K562 (cell line): Measurements from ENCODE around the gene BATF. TPM values are rescaled to one million over a fixed set of nuclear protein-coding genes. Genes with fewer than 3 reads are reported as not detected.

ENCODE experiments used
- ATAC-seq: fragments of 200-7000 bp; cut with Tn5 transposase; 3 replicates; pipeline ENCODE4 v1.9.1; 2020; ENCODE audit warnings: moderate library complexity
- BruUV-seq: library from RNA; stranded (reverse); fragments of 400-500 nt; replicated peaks from 2 replicates; lab custom pipeline; 2021; lab: Mats Ljungman, UMichigan
- CTCF ChIA-PET: fragments of 300-600 bp; formaldehyde crosslinking; extraction: SDS; loops from one replicate; lab custom pipeline; 2021; ENCODE audit warnings: low intra/inter-chr PET ratio; lab: Yijun Ruan, JAX
- POLR2A ChIA-PET: fragments of 300-600, 350-650 bp; sonication (Branson Sonifier 250); formaldehyde crosslinking; extraction: SDS; loops from one replicate; lab custom pipeline; 2021; ENCODE audit warnings: antibody characterized with exemption, inconsistent platforms; lab: Yijun Ruan, JAX
- DNase-seq, 4 experiments: peaks; one replicate each; pipeline versions ENCODE4 v3.0.0 to v3.0.0-alpha.2; 2011 to 2018; ENCODE audit warnings: low spot score in 3 of 4, mixed read lengths in 3 of 4; ENCODE audit errors: extremely low read depth in 1 of 4
- FAIRE-seq: peaks from 2 replicates; lab custom pipeline; 2011; peaks lifted over from hg19 to GRCh38; lab: Jason Lieb, UNC
- H2AFZ ChIP-seq: 2 replicates; pipeline ENCODE4 v1.6.0; 2011; ENCODE audit warnings: low read depth, low read length, control low read depth, inconsistent platforms
- H3K27ac ChIP-seq: fragments of 200-600 bp; 3 replicates; pipeline ENCODE4 v1.8.0; 2011; ENCODE audit warnings: low read depth, mild to moderate bottlenecking, control low read depth, inconsistent platforms, low read length, moderate library complexity, mixed read lengths; ENCODE audit errors: extremely low read depth
- H3K27me3 ChIP-seq, 2 experiments: fragments of 300-600 bp in 1 of 2; 2 replicates in 1 of 2; 3 replicates in 1 of 2; pipeline versions ENCODE4 v1.6.0 to v1.8.0; 2011; ENCODE audit warnings: inconsistent platforms in 2 of 2, low read length in 2 of 2, mild to moderate bottlenecking in 1 of 2, mixed read lengths in 1 of 2, moderate library complexity in 1 of 2; ENCODE audit not compliant: control insufficient read depth in 2 of 2, insufficient read depth in 2 of 2
- H3K36me3 ChIP-seq: fragments of 300-600 bp; 3 replicates; pipeline ENCODE4 v1.8.0; 2011; ENCODE audit warnings: mild to moderate bottlenecking, low read length, inconsistent platforms; ENCODE audit not compliant: control insufficient read depth, insufficient read depth
- H3K4me1 ChIP-seq, 2 experiments: fragments of 200-600 bp in 1 of 2; replicated peaks in 1 of 2; 2 replicates in 1 of 2; 3 replicates in 1 of 2; pipeline versions ENCODE4 v1.5.1 to v1.8.0; 2011; ENCODE audit warnings: inconsistent platforms in 2 of 2, low read length in 2 of 2, mild to moderate bottlenecking in 1 of 2, mixed read lengths in 1 of 2, moderate library complexity in 1 of 2; ENCODE audit not compliant: control insufficient read depth in 2 of 2, insufficient read depth in 2 of 2
- H3K4me2 ChIP-seq: 2 replicates; pipeline ENCODE4 v1.6.1; 2011; ENCODE audit warnings: low read length, control low read depth, inconsistent platforms, mixed read lengths; ENCODE audit not compliant: insufficient read depth
- H3K4me3 ChIP-seq: fragments of 200-600 bp; sonication (generic), shearing (Covaris generic); 2 replicates; pipeline ENCODE4 v1.5.1; 2016; ENCODE audit warnings: control low read depth, inconsistent platforms
- H3K79me2 ChIP-seq: fragments of 200-600 bp; 3 replicates; pipeline ENCODE4 v1.8.0; 2011; ENCODE audit warnings: low read length, inconsistent platforms; ENCODE audit not compliant: control insufficient read depth, insufficient read depth
- H3K9ac ChIP-seq, 2 experiments: 2 replicates each; pipeline versions ENCODE4 v1.6.0 to v1.6.1; 2011; ENCODE audit warnings: low read depth in 2 of 2, low read length in 2 of 2, control low read depth in 1 of 2, inconsistent platforms in 1 of 2, mild to moderate bottlenecking in 1 of 2, mixed read lengths in 1 of 2; ENCODE audit not compliant: insufficient read depth in 1 of 2
- H3K9me1 ChIP-seq: one replicate; pipeline ENCODE4 v1.6.0; 2011; ENCODE audit warnings: inconsistent platforms, mild to moderate bottlenecking, low read length, moderate library complexity; ENCODE audit not compliant: control insufficient read depth, insufficient read depth
- H3K9me3 ChIP-seq: replicated peaks from 2 replicates; pipeline ENCODE4 v1.5.1; 2011; ENCODE audit warnings: low read depth, low read length, inconsistent platforms; ENCODE audit not compliant: control insufficient read depth, insufficient read depth
- H4K20me1 ChIP-seq: replicated peaks from 2 replicates; pipeline ENCODE4 v1.6.1; 2011; ENCODE audit warnings: low read length, inconsistent platforms, mixed read lengths; ENCODE audit not compliant: control insufficient read depth, insufficient read depth
- CREB1 ChIP-seq, 2 experiments: sonication (generic) in 1 of 2; formaldehyde crosslinking in 1 of 2; IDR thresholded peaks; 2 replicates each; pipeline versions ENCODE4 v1.6.1 to v1.8.0; 2012 to 2022; ENCODE audit warnings: inconsistent platforms in 1 of 2, mild to moderate bottlenecking in 1 of 2, missing genetic modification reagents in 1 of 2, moderate library complexity in 1 of 2
- EHMT2 ChIP-seq: fragments of 450-650 bp; IDR thresholded peaks from 2 replicates; pipeline ENCODE4 v1.6.1; 2018; ENCODE audit warnings: antibody characterized with exemption
- GABPB1 ChIP-seq: sonication (generic); formaldehyde crosslinking; IDR thresholded peaks from 2 replicates; pipeline ENCODE4 v1.8.0; 2022; ENCODE audit warnings: mild to moderate bottlenecking, missing genetic modification reagents
- KAT7 ChIP-seq: sonication (generic); formaldehyde crosslinking; IDR thresholded peaks from 2 replicates; pipeline ENCODE4 v1.8.0; 2022; ENCODE audit warnings: missing genetic modification reagents, mild to moderate bottlenecking, borderline replicate concordance
- KLF1 ChIP-seq: fragments of 450-650 bp; IDR thresholded peaks from 2 replicates; pipeline ENCODE4 v1.6.1; 2016; ENCODE audit warnings: missing genetic modification characterization, missing compliant biosample characterization
- MTA3 ChIP-seq: fragments of 450-650 bp; formaldehyde crosslinking; IDR thresholded peaks from 2 replicates; pipeline ENCODE4 v1.6.1; 2017; ENCODE audit warnings: mild to moderate bottlenecking, borderline replicate concordance
- SOX6 ChIP-seq: fragments of 450-650 bp; IDR thresholded peaks from 2 replicates; pipeline ENCODE4 v1.6.1; 2014; ENCODE audit warnings: mild to moderate bottlenecking
- ZNF384 ChIP-seq: IDR thresholded peaks from 2 replicates; pipeline ENCODE4 v1.6.1; 2012; ENCODE audit warnings: low read depth, low read length, improper control_type of control experiment
- ZNF561 ChIP-seq: fragments of 450-650 bp; formaldehyde crosslinking; conservative IDR thresholded peaks from 2 replicates; pipeline ENCODE4 v1.4.0; 2020; ENCODE audit warnings: mild to moderate bottlenecking, moderate library complexity
- WGBS: fragments of 100-300 bp; shearing (Covaris generic); methylation state at CpG from one replicate; pipeline ENCODE4 v1.1.6; 2016; ENCODE audit warnings: low coverage, mixed read lengths; ENCODE audit not compliant: insufficient coverage; ENCODE audit errors: missing lambda C conversion rate; 5-methylcytosine and 5-hydroxymethylcytosine counted together
- in situ Hi-C: fragments of 300-500 bp; cut with MboI; formaldehyde crosslinking; loops from 4 replicates; pipeline ENCODE4 v1.15.0; 2018; ENCODE audit warnings: inconsistent platforms, mixed read lengths
- intact Hi-C: fragments of 100-400 bp; cut with micrococcal nuclease; formaldehyde crosslinking; loops from 2 replicates; pipeline ENCODE4 v1.14.2; 2022
- polyA plus RNA-seq, 8 experiments: library from polyadenylated mRNA; depleted of rRNA in 4 of 8; stranded (reverse) in 5 of 8; unstranded in 3 of 8; fragments of >200 nt; fragmentation: Nextera tagmentation in 2 of 8; fragmentation: Illumina TruSeq in 1 of 8; extraction: Ambion mirVana in 2 of 8; extraction: Trizol in 1 of 8; gene quantifications; 2 replicates each; pipeline versions ENCODE4 v1.2.1 to v1.2.3, GENCODE V29; 2011 to 2014; ENCODE audit warnings: inconsistent platforms in 1 of 8, missing spikeins in 1 of 8
- total RNA-seq, 7 experiments: library from RNA; depleted of rRNA in 6 of 7; stranded (reverse); fragments of >200 nt in 6 of 7; fragmentation: Illumina TruSeq in 2 of 7; extraction: Trizol in 2 of 7; gene quantifications; 2 replicates each; pipeline versions ENCODE4 v1.2.1 to v1.2.3, GENCODE V29; 2011 to 2021; ENCODE audit warnings: low replicate concordance in 1 of 7
- TF ChIP-seq, protein P1 (sequence below): fragments of 450-650 bp; formaldehyde crosslinking; IDR thresholded peaks from 2 replicates; pipeline ENCODE4 v1.4.0; 2020; ENCODE audit warnings: mild to moderate bottlenecking, mixed read lengths
- TF ChIP-seq, protein P2 (sequence below): sonication (generic); formaldehyde crosslinking; IDR thresholded peaks from 2 replicates; pipeline ENCODE4 v1.8.1; 2023; ENCODE audit warnings: mild to moderate bottlenecking, missing genetic modification reagents
- TF ChIP-seq, protein P3 (sequence below): fragments of 450-650 bp; IDR thresholded peaks from 2 replicates; pipeline ENCODE4 v1.6.1; 2014; ENCODE audit warnings: low read depth, mild to moderate bottlenecking, moderate library complexity, borderline replicate concordance

Gene BATF
- total and polyA plus RNA-seq, 9 of the 15 experiments (the other 6 are each of a cell fraction or from before 2014, with no cell fraction given), result 0.13 to 2.1 (median 0.55) TPM; not detected in 2

DNA sequence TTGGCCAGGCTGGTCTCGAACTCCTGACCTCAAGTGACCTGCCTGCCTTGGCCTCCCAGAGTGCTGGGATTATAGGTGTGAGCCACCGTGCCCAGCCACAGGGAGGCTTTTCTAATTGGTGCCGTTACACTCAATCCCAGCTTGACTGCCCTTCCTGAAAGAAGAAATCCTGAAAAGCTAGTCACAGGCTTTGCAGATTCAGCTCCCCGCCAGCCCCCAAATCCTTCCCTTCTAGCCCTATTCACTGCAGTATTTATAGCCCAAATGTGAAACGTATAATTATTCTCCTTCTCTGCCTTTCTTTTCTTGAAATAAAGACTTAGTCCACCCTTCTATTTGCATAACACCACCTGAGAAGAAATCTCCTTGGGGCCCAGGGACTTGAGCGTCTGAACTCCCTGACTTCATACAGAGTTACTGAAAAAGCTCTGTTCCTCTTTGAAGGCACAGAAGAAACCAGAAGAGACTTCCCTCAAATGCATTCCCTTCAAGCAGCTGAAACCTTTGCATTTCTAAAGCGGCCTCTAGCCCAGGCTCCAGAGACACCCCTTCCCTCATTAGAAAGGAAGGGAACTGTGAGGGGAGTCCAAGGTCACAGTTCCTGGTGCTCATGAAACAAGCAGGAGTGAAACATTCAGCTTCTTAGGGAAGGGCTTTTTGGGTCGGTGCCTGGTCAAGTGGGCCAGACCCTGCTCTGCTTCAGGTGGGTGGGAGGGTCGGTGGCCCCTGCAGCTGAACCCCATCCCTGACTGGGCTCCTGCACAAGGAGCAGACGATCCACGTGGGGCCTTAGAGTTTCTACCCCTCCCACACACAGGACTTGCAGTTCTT lies 42.3 kb upstream of the BATF start (continued):
- TF ChIP-seq, protein P1, sequence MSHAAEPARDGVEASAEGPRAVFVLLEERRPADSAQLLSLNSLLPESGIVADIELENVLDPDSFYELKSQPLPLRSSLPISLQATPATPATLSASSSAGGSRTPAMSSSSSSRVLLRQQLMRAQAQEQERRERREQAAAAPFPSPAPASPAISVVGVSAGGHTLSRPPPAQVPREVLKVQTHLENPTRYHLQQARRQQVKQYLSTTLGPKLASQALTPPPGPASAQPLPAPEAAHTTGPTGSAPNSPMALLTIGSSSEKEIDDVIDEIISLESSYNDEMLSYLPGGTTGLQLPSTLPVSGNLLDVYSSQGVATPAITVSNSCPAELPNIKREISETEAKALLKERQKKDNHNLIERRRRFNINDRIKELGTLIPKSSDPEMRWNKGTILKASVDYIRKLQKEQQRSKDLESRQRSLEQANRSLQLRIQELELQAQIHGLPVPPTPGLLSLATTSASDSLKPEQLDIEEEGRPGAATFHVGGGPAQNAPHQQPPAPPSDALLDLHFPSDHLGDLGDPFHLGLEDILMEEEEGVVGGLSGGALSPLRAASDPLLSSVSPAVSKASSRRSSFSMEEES (CRISPR knock-in tag), result no peak
- no peak for TF ChIP-seq ZNF561
- TF ChIP-seq KAT7 (CRISPR knock-in tag), result no peak

DNA sequence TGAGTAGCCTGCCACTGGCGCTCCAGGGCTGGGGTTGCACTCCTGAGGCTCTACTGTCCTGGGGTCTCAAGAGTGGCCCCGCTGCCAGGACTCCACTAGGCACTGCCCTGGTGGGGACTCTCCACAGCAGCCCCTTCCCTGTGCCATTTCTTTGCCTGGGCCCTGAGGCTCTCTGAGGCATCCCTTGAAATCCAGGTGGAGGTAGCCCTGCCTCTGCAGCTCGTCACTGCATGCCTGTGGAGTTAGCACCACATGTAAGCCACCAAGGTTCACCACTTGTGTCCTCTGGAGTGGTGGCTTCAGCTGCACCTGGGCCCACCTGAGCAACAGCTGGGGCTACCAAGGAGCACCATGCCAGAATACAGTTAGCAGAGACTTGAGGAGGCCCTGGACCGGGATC lies 39.9 kb upstream of the BATF start:
- Histone ChIP-seq H3K27ac (no peak overlapping the region), H3K36me3 (no peaks in the 10 kb centered on the region), H3K9ac (no peak overlapping the region), H3K4me1 (peaks cover 5 to 8% of the 10 kb centered on the region in 2 experiments; a peak in 3 of 5 replicates), H3K79me2 (no peaks in the 10 kb centered on the region), H3K4me3 (no peak overlapping the region), H3K4me2 (no peak overlapping the region), H3K9me1 (no peaks in the 10 kb centered on the region), H4K20me1 (no peaks in the 10 kb centered on the region), H3K9me3 (no peaks in the 10 kb centered on the region), H3K27me3 (peaks cover 0 to 17% of the 10 kb centered on the region in 2 experiments; a peak in 3 of 5 replicates), H2AFZ (no peak overlapping the region)
- FAIRE-seq (no peak), ATAC-seq (no peak), DNase-seq (no peak)
- 29% methylated on average over 4 of the region's 4 CpGs for WGBS
- in situ Hi-C loops (loop anchor here (10.0 kb wide), 1 partner anchor 338 kb away; no protein-coding TSS in a partner anchor), intact Hi-C loops (no loop called here)
- POLR2A ChIA-PET, result no interaction called here
- BruUV-seq, result no TSS peak
- CTCF ChIA-PET, result no interaction called here
- TF ChIP-seq SOX6 (no peak), EHMT2 (no peak), CREB1 (IDR thresholded peaks at IDR 0.05) (no peak), CREB1 (CRISPR knock-in tag; IDR thresholded peaks at IDR 0.05) (no peak), KLF1 (tag) (no peak), GABPB1 (no peak), MTA3 (no peak), ZNF384 (no peak)
- TF ChIP-seq, protein P2, sequence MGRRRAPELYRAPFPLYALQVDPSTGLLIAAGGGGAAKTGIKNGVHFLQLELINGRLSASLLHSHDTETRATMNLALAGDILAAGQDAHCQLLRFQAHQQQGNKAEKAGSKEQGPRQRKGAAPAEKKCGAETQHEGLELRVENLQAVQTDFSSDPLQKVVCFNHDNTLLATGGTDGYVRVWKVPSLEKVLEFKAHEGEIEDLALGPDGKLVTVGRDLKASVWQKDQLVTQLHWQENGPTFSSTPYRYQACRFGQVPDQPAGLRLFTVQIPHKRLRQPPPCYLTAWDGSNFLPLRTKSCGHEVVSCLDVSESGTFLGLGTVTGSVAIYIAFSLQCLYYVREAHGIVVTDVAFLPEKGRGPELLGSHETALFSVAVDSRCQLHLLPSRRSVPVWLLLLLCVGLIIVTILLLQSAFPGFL, result no peak
- TF ChIP-seq, protein P3, sequence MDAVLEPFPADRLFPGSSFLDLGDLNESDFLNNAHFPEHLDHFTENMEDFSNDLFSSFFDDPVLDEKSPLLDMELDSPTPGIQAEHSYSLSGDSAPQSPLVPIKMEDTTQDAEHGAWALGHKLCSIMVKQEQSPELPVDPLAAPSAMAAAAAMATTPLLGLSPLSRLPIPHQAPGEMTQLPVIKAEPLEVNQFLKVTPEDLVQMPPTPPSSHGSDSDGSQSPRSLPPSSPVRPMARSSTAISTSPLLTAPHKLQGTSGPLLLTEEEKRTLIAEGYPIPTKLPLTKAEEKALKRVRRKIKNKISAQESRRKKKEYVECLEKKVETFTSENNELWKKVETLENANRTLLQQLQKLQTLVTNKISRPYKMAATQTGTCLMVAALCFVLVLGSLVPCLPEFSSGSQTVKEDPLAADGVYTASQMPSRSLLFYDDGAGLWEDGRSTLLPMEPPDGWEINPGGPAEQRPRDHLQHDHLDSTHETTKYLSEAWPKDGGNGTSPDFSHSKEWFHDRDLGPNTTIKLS, result no peak
